GM12878 (cell line): ENCODE results near the gene CLEC4D.

Experiments used
- ATF2 ChIP-seq: IDR thresholded peaks from 2 replicates; pipeline ENCODE4 v1.6.1; 2012; ENCODE audit warnings: low read length, inconsistent platforms
- ATF3 ChIP-seq: IDR thresholded peaks from 2 replicates; pipeline ENCODE4 v1.6.1; 2011; ENCODE audit warnings: low read depth, mild to moderate bottlenecking, low read length, moderate library complexity, borderline replicate concordance; ENCODE audit errors: extremely low read depth
- CBFB ChIP-seq: IDR thresholded peaks from 2 replicates; pipeline ENCODE4 v1.6.1; 2016; ENCODE audit warnings: antibody characterized with exemption, low read depth
- CTCF ChIP-seq, 3 experiments: IDR thresholded peaks in 2 of 3; conservative IDR thresholded peaks in 1 of 3; 2 replicates each; pipeline ENCODE4 v1.5.1; 2011; ENCODE audit warnings: low read depth in 3 of 3, low read length in 3 of 3, mild to moderate bottlenecking in 3 of 3, control low read depth in 2 of 3, moderate library complexity in 2 of 3, inconsistent platforms in 1 of 3, mixed read lengths in 1 of 3; ENCODE audit not compliant: control insufficient read depth in 2 of 3, insufficient read depth in 1 of 3; ENCODE audit errors: extremely low read depth in 1 of 3
- EZH2 ChIP-seq: IDR thresholded peaks from 2 replicates; pipeline ENCODE4 v1.6.1; 2012; ENCODE audit warnings: low read depth, mild to moderate bottlenecking, control low read depth, inconsistent platforms, low read length, borderline replicate concordance; ENCODE audit not compliant: control insufficient read depth
- POLR2A ChIP-seq: IDR thresholded peaks from 2 replicates; pipeline ENCODE4 v1.6.1; 2011; ENCODE audit warnings: low read depth, mild to moderate bottlenecking, low read length
- POLR2AphosphoS5 ChIP-seq: IDR thresholded peaks from 2 replicates; pipeline ENCODE4 v1.6.1; 2011; ENCODE audit warnings: mild to moderate bottlenecking, low read length, inconsistent platforms
- REST ChIP-seq: IDR thresholded peaks from 2 replicates; pipeline ENCODE4 v1.6.1; 2012; ENCODE audit warnings: mild to moderate bottlenecking, low read depth, low read length

GRCh38 chr12:8556531-8557097, 43.3 kb downstream of the CLEC4D start:
- TF ChIP-seq POLR2AphosphoS5 (no peak), EZH2 (no peak), ATF2 (no peak), POLR2A (no peak), CBFB (no peak), CTCF (IDR thresholded peaks at IDR 0.05 in 2 of 3, conservative IDR thresholded peaks at IDR 0.05 in 1 of 3; ENCODE audit: control insufficient read depth in 2 of 3, extremely low read depth in 1 of 3, insufficient read depth in 1 of 3, low read depth in 3 of 3, low read length in 3 of 3) (no peak), ATF3 (no peak), REST (no peak)
